Measurements from ENCODE around the gene FTSJ3. TPM values are rescaled to one million over a fixed set of nuclear protein-coding genes. Genes with fewer than 3 reads are reported as not detected.

Gene FTSJ3
- total and polyA plus RNA-seq, 2 of the 13 experiments (the other 11 are each of a cell fraction or from before 2014, with no cell fraction given) = 26.0 to 64.2 TPM

GRCh38 chr17:63842540-63843386 is 15.3 kb upstream of the FTSJ3 start, which contains the start of gene SMARCD2 (continued):
- TF ChIP-seq ZNF280B (CRISPR knock-in tag; IDR thresholded peaks at IDR 0.05; ENCODE audit: borderline replicate concordance) (peak; percentile 92; the same call in 1 of the 2 replicates), PCBP2 (optimal IDR thresholded peaks at IDR 0.05; ENCODE audit: low read depth, low read length, poor library complexity, severe bottlenecking) (no peak), HOMEZ (CRISPR knock-in tag; IDR thresholded peaks at IDR 0.05; ENCODE audit: low read depth) (peak; percentile 81), ARID5B (CRISPR knock-in tag; IDR thresholded peaks at IDR 0.05) (peak; percentile 75), MBD4 (IDR thresholded peaks at IDR 0.05; ENCODE audit: borderline replicate concordance, low read length) (no peak), ZKSCAN8 (CRISPR knock-in tag; IDR thresholded peaks at IDR 0.05; ENCODE audit: borderline replicate concordance) (peak; percentile 77), TCF7 (IDR thresholded peaks at IDR 0.05; ENCODE audit: low read depth) (no peak), SUZ12 (IDR thresholded peaks at IDR 0.05; ENCODE audit: low read depth, low read length) (no peak), ATF4 (CRISPR knock-in tag; IDR thresholded peaks at IDR 0.05) (peak in 1 of 2 experiments; percentile 77; a peak in 2 of 4 replicates), KIAA2018 (CRISPR knock-in tag; IDR thresholded peaks at IDR 0.05; ENCODE audit: borderline replicate concordance) (0 out of 2 replicates have a peak, but pooled peaks have one; percentile 88)

Data from HepG2 (cell line).